SH-SY5Y (cell line): ENCODE data around the gene USP44.
A peak's percentile ranks its signal among the peaks of the same experiment; 100 is the strongest.

ENCODE experiments used
- GATA2 ChIP-seq: IDR thresholded peaks from 2 replicates; pipeline ENCODE4 v1.6.1; 2011; ENCODE audit warnings: mild to moderate bottlenecking, low read depth, low read length
- GATA3 ChIP-seq: IDR thresholded peaks from 2 replicates; pipeline ENCODE4 v1.6.1; 2011; ENCODE audit warnings: low read depth, mild to moderate bottlenecking, low read length, moderate library complexity

Gene USP44

GRCh38 chr12:95498968-95499367 lies 52.3 kb downstream of the USP44 start:
- TF ChIP-seq GATA2 (no peak), GATA3 (no peak)

GRCh38 chr12:95497031-95497430 lies 54.2 kb downstream of the USP44 start:
- TF ChIP-seq GATA2 (no peak), GATA3 (no peak)

GRCh38 chr12:95495433-95495832 lies 55.8 kb downstream of the USP44 start:
- TF ChIP-seq GATA3 (no peak), GATA2 (no peak)

GRCh38 chr12:95494888-95495287 lies 56.4 kb downstream of the USP44 start:
- TF ChIP-seq GATA2: no peak
- TF ChIP-seq GATA3: no peak

GRCh38 chr12:95492462-95492861 lies 58.8 kb downstream of the USP44 start:
- TF ChIP-seq GATA2 (no peak), GATA3 (no peak)

GRCh38 chr12:95487024-95487423 lies 64.3 kb downstream of the USP44 start:
- no peak for TF ChIP-seq GATA2

- TF ChIP-seq GATA2 (no peak), GATA3 (no peak)
Measured at GRCh38 chr12:95484524-95484923, 66.8 kb downstream of the USP44 start.

- TF ChIP-seq GATA2 (no peak), GATA3 (no peak)
Measured at GRCh38 chr12:95481888-95482287, 69.4 kb downstream of the USP44 start.

GRCh38 chr12:95481072-95481471 lies 70.2 kb downstream of the USP44 start:
- no peak for TF ChIP-seq GATA3
- no peak for TF ChIP-seq GATA2

GRCh38 chr12:95480230-95480629 lies 71.0 kb downstream of the USP44 start:
- TF ChIP-seq GATA2 (no peak), GATA3 (no peak)

- no peak for TF ChIP-seq GATA2
Measured at GRCh38 chr12:95474660-95474958, 76.7 kb downstream of the USP44 start.

- TF ChIP-seq GATA2 (no peak), GATA3 (no peak)
Measured at GRCh38 chr12:95473884-95474659, 77.2 kb downstream of the USP44 start, which contains the start of gene METAP2. METAP2 (plus strand) TSS chr12:95474152; CDS start chr12:95474180, 28 bp downstream.

- TF ChIP-seq GATA2: peak; percentile 41; the same call in 1 of the 2 replicates
- TF ChIP-seq GATA3: no peak
Measured at GRCh38 chr12:95473231-95473883, 77.9 kb downstream of the USP44 start.

GRCh38 chr12:95470300-95470699 lies 81.0 kb downstream of the USP44 start:
- TF ChIP-seq GATA3 (no peak), GATA2 (no peak)
